OCI-LY1 (cell line): ENCODE data around the gene TPRG1.

ENCODE experiments used
- H2AFZ ChIP-seq: fragments of 200-600 bp; sonication (generic), shearing (Covaris generic); 2 replicates; pipeline ENCODE4 v1.6.0; 2014; ENCODE audit warnings: antibody characterized with exemption, mild to moderate bottlenecking, low read length
- H3F3A ChIP-seq: fragments of 200-600 bp; sonication (generic), shearing (Covaris generic); 2 replicates; pipeline ENCODE4 v1.6.0; 2014; ENCODE audit warnings: mild to moderate bottlenecking, antibody characterized with exemption, low read length, moderate library complexity; ENCODE audit not compliant: insufficient read depth
- H3K27ac ChIP-seq: fragments of 200-600 bp; sonication (generic); 2 replicates; pipeline ENCODE4 v1.5.1; 2014; ENCODE audit warnings: low read length, mixed run types, mild to moderate bottlenecking, low read depth; ENCODE audit not compliant: poor library complexity, severe bottlenecking
- H3K27me3 ChIP-seq: fragments of 200-600 bp; sonication (generic); 2 replicates; pipeline ENCODE4 v1.6.0; 2014; ENCODE audit warnings: antibody characterized with exemption, mild to moderate bottlenecking, low read length, moderate library complexity; ENCODE audit not compliant: insufficient read depth
- H3K36me3 ChIP-seq: fragments of 200-600 bp; sonication (generic); 2 replicates; pipeline ENCODE4 v1.6.1; 2014; ENCODE audit warnings: mild to moderate bottlenecking, antibody characterized with exemption, low read length, moderate library complexity, mixed read lengths; ENCODE audit not compliant: insufficient read depth
- H3K4me1 ChIP-seq: fragments of 200-600 bp; sonication (generic); 2 replicates; pipeline ENCODE4 v1.5.1; 2014; ENCODE audit warnings: mild to moderate bottlenecking, low read length, moderate library complexity; ENCODE audit not compliant: insufficient read depth, severe bottlenecking
- H3K4me2 ChIP-seq: fragments of 200-600 bp; sonication (generic), shearing (Covaris generic); 2 replicates; pipeline ENCODE4 v1.6.1; 2014; ENCODE audit warnings: low read length
- H3K4me3 ChIP-seq: fragments of 200-600 bp; sonication (generic); 2 replicates; pipeline ENCODE4 v1.5.1; 2014; ENCODE audit warnings: low read length, low read depth, mild to moderate bottlenecking, mixed read lengths; ENCODE audit not compliant: poor library complexity, severe bottlenecking
- H3K79me2 ChIP-seq: fragments of 200-600 bp; shearing (Covaris generic); 2 replicates; pipeline ENCODE4 v1.6.1; 2016; ENCODE audit warnings: mixed run types, low read length, mixed read lengths; ENCODE audit not compliant: insufficient read depth
- H3K9ac ChIP-seq: fragments of 200-600 bp; sonication (generic), shearing (Covaris generic); 2 replicates; pipeline ENCODE4 v1.6.1; 2014; ENCODE audit warnings: mild to moderate bottlenecking, low read length, mixed read lengths
- H3K9me2 ChIP-seq: fragments of 200-600 bp; sonication (generic), shearing (Covaris generic); 2 replicates; pipeline ENCODE4 v1.6.1; 2014; ENCODE audit warnings: low read depth, mild to moderate bottlenecking, low read length, mixed read lengths
- H3K9me3 ChIP-seq: fragments of 200-600 bp; shearing (Covaris generic); 2 replicates; pipeline ENCODE4 v1.6.1; 2014; ENCODE audit warnings: low read length, mixed read lengths
- H4K20me1 ChIP-seq: fragments of 200-600 bp; sonication (generic), shearing (Covaris generic); 2 replicates; pipeline ENCODE4 v1.6.0; 2016; ENCODE audit warnings: mild to moderate bottlenecking, low read length; ENCODE audit not compliant: insufficient read depth
- EZH2 ChIP-seq: fragments of 200-600 bp; sonication (generic), shearing (Covaris generic); IDR thresholded peaks from 2 replicates; pipeline ENCODE4 v1.8.0; 2017; ENCODE audit warnings: borderline replicate concordance, mixed run types, mild to moderate bottlenecking, antibody characterized with exemption, low read length, moderate library complexity, mixed read lengths
- TF ChIP-seq, protein P1 (sequence below): fragments of 200-600 bp; sonication (generic), shearing (Covaris generic); IDR thresholded peaks from 2 replicates; pipeline ENCODE4 v1.5.1; 2017; ENCODE audit warnings: mild to moderate bottlenecking, antibody characterized with exemption, low read length, moderate library complexity, mixed read lengths

The TPRG1 gene

DNA sequence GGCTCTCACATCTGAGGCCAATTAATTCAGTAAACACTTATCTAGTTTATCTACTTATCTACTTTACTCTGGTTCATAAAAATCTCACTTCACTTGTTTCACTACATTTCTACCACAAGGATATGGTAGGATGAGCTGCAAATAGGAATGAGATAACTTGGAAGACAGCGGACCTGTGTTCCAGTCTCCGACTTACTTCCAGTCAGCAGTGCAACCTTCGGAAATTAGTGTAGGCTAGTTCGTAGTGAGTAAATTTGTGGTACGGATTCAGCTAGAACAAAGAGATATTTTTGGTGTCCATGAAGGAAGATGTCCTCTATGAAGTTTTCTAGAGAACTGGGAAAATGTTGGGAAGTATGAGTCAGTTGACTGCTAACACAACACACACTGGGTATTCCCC, 66.3 kb downstream of the TPRG1 start:
- H3F3A ChIP-seq = no peaks in the 10 kb centered on the region
- TF ChIP-seq, protein P1, sequence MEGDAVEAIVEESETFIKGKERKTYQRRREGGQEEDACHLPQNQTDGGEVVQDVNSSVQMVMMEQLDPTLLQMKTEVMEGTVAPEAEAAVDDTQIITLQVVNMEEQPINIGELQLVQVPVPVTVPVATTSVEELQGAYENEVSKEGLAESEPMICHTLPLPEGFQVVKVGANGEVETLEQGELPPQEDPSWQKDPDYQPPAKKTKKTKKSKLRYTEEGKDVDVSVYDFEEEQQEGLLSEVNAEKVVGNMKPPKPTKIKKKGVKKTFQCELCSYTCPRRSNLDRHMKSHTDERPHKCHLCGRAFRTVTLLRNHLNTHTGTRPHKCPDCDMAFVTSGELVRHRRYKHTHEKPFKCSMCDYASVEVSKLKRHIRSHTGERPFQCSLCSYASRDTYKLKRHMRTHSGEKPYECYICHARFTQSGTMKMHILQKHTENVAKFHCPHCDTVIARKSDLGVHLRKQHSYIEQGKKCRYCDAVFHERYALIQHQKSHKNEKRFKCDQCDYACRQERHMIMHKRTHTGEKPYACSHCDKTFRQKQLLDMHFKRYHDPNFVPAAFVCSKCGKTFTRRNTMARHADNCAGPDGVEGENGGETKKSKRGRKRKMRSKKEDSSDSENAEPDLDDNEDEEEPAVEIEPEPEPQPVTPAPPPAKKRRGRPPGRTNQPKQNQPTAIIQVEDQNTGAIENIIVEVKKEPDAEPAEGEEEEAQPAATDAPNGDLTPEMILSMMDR = no peak
- TF ChIP-seq EZH2 = no peak
- no peaks in the 10 kb centered on the region for H3K79me2 ChIP-seq
- H3K4me1 ChIP-seq = no peaks in the 10 kb centered on the region
- H3K9me2 ChIP-seq = no peaks in the 10 kb centered on the region
- no peak overlapping the region for H3K27ac ChIP-seq
- H3K27me3 ChIP-seq = no peaks in the 10 kb centered on the region
- no peak overlapping the region for H3K4me3 ChIP-seq
- H3K9ac ChIP-seq = no peak overlapping the region
- H3K4me2 ChIP-seq = no peak overlapping the region
- H4K20me1 ChIP-seq = no peaks in the 10 kb centered on the region
- H2AFZ ChIP-seq = no peak overlapping the region
- H3K36me3 ChIP-seq = no peaks in the 10 kb centered on the region
- 0 out of 2 replicates have a peak, but pooled peaks cover 1% of the 10 kb centered on the region for H3K9me3 ChIP-seq

DNA sequence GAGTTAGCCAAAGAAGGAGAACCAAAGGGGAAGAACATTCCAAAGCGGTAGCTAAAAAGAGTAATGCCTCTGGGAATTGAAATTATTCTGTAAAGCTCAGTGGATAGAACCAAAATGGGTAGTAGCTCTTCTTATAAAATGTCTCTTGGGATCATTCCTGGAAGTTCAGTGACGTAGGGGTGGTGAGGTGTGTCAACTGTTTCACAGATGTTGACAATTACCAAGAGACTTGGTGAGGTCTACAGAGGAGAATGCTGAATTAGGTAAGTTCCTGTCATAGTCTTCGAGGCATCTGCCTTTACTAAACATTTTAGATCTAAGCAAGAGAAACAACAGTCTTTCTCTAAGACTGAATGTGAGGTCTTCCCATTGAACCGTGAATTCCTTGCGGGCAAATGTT, 67.8 kb downstream of the TPRG1 start:
- no peak overlapping the region for H3K9ac ChIP-seq
- TF ChIP-seq EZH2 = no peak
- TF ChIP-seq, protein P1 = no peak
- no peaks in the 10 kb centered on the region for H4K20me1 ChIP-seq
- no peak overlapping the region for H3K4me2 ChIP-seq
- H3F3A ChIP-seq = no peaks in the 10 kb centered on the region
- no peaks in the 10 kb centered on the region for H3K9me2 ChIP-seq
- H3K4me1 ChIP-seq = no peaks in the 10 kb centered on the region
- no peak overlapping the region for H3K27ac ChIP-seq
- no peak overlapping the region for H3K4me3 ChIP-seq
- H2AFZ ChIP-seq = no peak overlapping the region
- no peaks in the 10 kb centered on the region for H3K36me3 ChIP-seq
- no peaks in the 10 kb centered on the region for H3K27me3 ChIP-seq
- H3K9me3 ChIP-seq = 0 out of 2 replicates have a peak, but pooled peaks cover 6% of the 10 kb centered on the region
- H3K79me2 ChIP-seq = no peaks in the 10 kb centered on the region

DNA sequence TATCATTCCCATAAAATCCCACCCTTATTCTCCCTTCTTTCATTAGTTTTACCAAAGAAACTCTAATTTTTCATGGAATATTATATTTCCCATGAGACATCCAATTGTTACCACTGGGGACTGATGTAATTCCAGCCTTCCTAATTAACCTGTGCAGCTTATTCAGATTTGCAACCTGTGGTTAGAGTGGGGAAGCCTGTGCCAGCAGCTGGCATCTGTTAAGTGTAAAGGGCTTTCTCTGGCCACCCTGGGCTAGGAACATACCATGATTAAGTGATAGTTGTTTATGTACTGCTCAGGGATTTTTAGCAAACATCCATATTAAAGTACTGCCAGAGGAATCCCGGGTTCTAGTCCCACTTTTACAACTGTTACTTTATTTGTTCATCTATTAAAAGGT, 78.2 kb downstream of the TPRG1 start:
- Histone ChIP-seq H3K4me1 (no peaks in the 10 kb centered on the region), H3K9me2 (no peaks in the 10 kb centered on the region; the same call in 1 of the 2 replicates), H2AFZ (no peak overlapping the region)

More for the DNA sequence above, 78.2 kb downstream of the TPRG1 start:
- Histone ChIP-seq H3F3A (no peaks in the 10 kb centered on the region), H3K79me2 (no peaks in the 10 kb centered on the region), H3K27me3 (no peaks in the 10 kb centered on the region), H3K9ac (no peak overlapping the region), H3K9me3 (no peaks in the 10 kb centered on the region), H3K4me2 (no peak overlapping the region), H3K27ac (no peak overlapping the region), H4K20me1 (no peaks in the 10 kb centered on the region), H3K4me3 (no peak overlapping the region), H3K36me3 (no peaks in the 10 kb centered on the region)
- no peak for TF ChIP-seq EZH2
- TF ChIP-seq, protein P1 = no peak
